WTC11 (cell line): Measurements from ENCODE around the gene RPS3. TPM values are rescaled to one million over a fixed set of nuclear protein-coding genes. Genes with fewer than 3 reads are reported as not detected.

Experiments used
- ATAC-seq: fragments of 200-7000 bp; cut with Tn5 transposase; 2 replicates; pipeline ENCODE4 v1.10.0; 2021; ENCODE audit warnings: mild to moderate bottlenecking, moderate library complexity
- CTCF ChIA-PET: fragments of 300-600 bp; sonication (Branson Sonifier 250); formaldehyde crosslinking; loops from one replicate; lab custom pipeline; 2021; ENCODE audit warnings: antibody characterized with exemption; lab: Charles Lee
- POLR2A ChIA-PET: fragments of 350-600 bp; sonication (Branson Sonifier 250); formaldehyde crosslinking; loops from one replicate; lab custom pipeline; 2021; ENCODE audit warnings: antibody characterized with exemption; lab: Charles Lee
- DNase-seq: peaks from one replicate; pipeline ENCODE4 v3.0.0; 2021; ENCODE audit warnings: low spot score
- H3K27ac Mint-ChIP-seq: 2 replicates; pipeline ENCODE4 v1.8.0; 2021; ENCODE audit warnings: mixed read lengths
- H3K27me3 Mint-ChIP-seq: 2 replicates; pipeline ENCODE4 v1.8.0; 2021; ENCODE audit warnings: low read depth, mild to moderate bottlenecking, moderate library complexity, mixed read lengths
- H3K36me3 Mint-ChIP-seq: 2 replicates; pipeline ENCODE4 v1.8.0; 2021; ENCODE audit warnings: mixed read lengths
- H3K4me1 Mint-ChIP-seq: 2 replicates; pipeline ENCODE4 v1.8.0; 2022; ENCODE audit warnings: mixed read lengths
- H3K4me3 Mint-ChIP-seq: 2 replicates; pipeline ENCODE4 v1.8.0; 2021; ENCODE audit warnings: mild to moderate bottlenecking, moderate library complexity, mixed read lengths
- H3K9me3 Mint-ChIP-seq: 2 replicates; pipeline ENCODE4 v1.8.0; 2021; ENCODE audit warnings: mixed read lengths
- ATF6 ChIP-seq: sonication (generic); formaldehyde crosslinking; IDR thresholded peaks from 2 replicates; pipeline ENCODE4 v1.8.1; 2023; ENCODE audit warnings: mild to moderate bottlenecking, missing genetic modification reagents
- CBFB ChIP-seq: sonication (generic); formaldehyde crosslinking; IDR thresholded peaks from 2 replicates; pipeline ENCODE4 v1.8.1; 2022; ENCODE audit warnings: mild to moderate bottlenecking, low read depth, missing genetic modification reagents
- CREM ChIP-seq: sonication (generic); formaldehyde crosslinking; IDR thresholded peaks from 2 replicates; pipeline ENCODE4 v1.8.1; 2022; ENCODE audit warnings: mild to moderate bottlenecking, missing genetic modification reagents, moderate library complexity
- CTCF ChIP-seq: fragments of 200-600 bp; IDR thresholded peaks from 2 replicates; pipeline ENCODE4 v1.8.0; 2022; ENCODE audit warnings: antibody characterized with exemption
- ELF4 ChIP-seq: sonication (generic); formaldehyde crosslinking; IDR thresholded peaks from 2 replicates; pipeline ENCODE4 v1.8.1; 2022; ENCODE audit warnings: low read depth, mild to moderate bottlenecking, moderate library complexity, missing genetic modification reagents
- ETV6 ChIP-seq: sonication (generic); formaldehyde crosslinking; IDR thresholded peaks from 2 replicates; pipeline ENCODE4 v1.8.1; 2022; ENCODE audit warnings: mild to moderate bottlenecking, missing genetic modification reagents
- FOXP1 ChIP-seq: sonication (generic); formaldehyde crosslinking; IDR thresholded peaks from 2 replicates; pipeline ENCODE4 v1.8.0; 2022; ENCODE audit warnings: missing genetic modification reagents, mild to moderate bottlenecking, moderate library complexity, borderline replicate concordance
- GABPB1 ChIP-seq: sonication (generic); formaldehyde crosslinking; IDR thresholded peaks from 2 replicates; pipeline ENCODE4 v1.8.1; 2023; ENCODE audit warnings: mild to moderate bottlenecking, missing genetic modification reagents
- GTF2I ChIP-seq: fragments of 250-450 bp; sonication (Bioruptor Pico); conservative IDR thresholded peaks from 2 replicates; pipeline ENCODE4 v1.4.0; 2021; ENCODE audit warnings: mild to moderate bottlenecking
- HMGA2 ChIP-seq: fragments of 250-450 bp; sonication (Bioruptor Pico); IDR thresholded peaks from 2 replicates; pipeline ENCODE4 v1.4.0; 2021; ENCODE audit warnings: mild to moderate bottlenecking, moderate library complexity
- IRF1 ChIP-seq: sonication (generic); formaldehyde crosslinking; IDR thresholded peaks from 2 replicates; pipeline ENCODE4 v1.8.0; 2023; ENCODE audit warnings: missing genetic modification reagents
- JAZF1 ChIP-seq: fragments of 250-450 bp; sonication (Bioruptor Pico); IDR thresholded peaks from 2 replicates; pipeline ENCODE4 v1.9.0; 2021; ENCODE audit warnings: moderate library complexity, mild to moderate bottlenecking, inconsistent platforms
- MLX ChIP-seq: sonication (generic); formaldehyde crosslinking; IDR thresholded peaks from 2 replicates; pipeline ENCODE4 v1.8.1; 2023; ENCODE audit warnings: mild to moderate bottlenecking, missing genetic modification reagents, moderate library complexity
- SP1 ChIP-seq: sonication (generic); formaldehyde crosslinking; conservative IDR thresholded peaks from 2 replicates; pipeline ENCODE4 v1.8.1; 2022; ENCODE audit warnings: missing genetic modification reagents
- TCF7 ChIP-seq: sonication (generic); formaldehyde crosslinking; IDR thresholded peaks from 2 replicates; pipeline ENCODE4 v1.8.0; 2022; ENCODE audit warnings: mild to moderate bottlenecking, low read depth, missing genetic modification reagents, moderate library complexity
- TEAD1 ChIP-seq: sonication (generic); formaldehyde crosslinking; IDR thresholded peaks from 2 replicates; pipeline ENCODE4 v1.8.0; 2022; ENCODE audit warnings: mild to moderate bottlenecking, missing genetic modification reagents
- ZNF219 ChIP-seq: sonication (generic); formaldehyde crosslinking; IDR thresholded peaks from 2 replicates; pipeline ENCODE4 v1.8.0; 2023; ENCODE audit warnings: missing genetic modification reagents, mild to moderate bottlenecking, borderline replicate concordance
- ZNF317 ChIP-seq: sonication (generic); formaldehyde crosslinking; IDR thresholded peaks from 2 replicates; pipeline ENCODE4 v1.8.1; 2023; ENCODE audit warnings: low read depth, mild to moderate bottlenecking, moderate library complexity, missing genetic modification reagents, borderline replicate concordance
- ZNF423 ChIP-seq: fragments of 250-450 bp; sonication (Bioruptor Pico); IDR thresholded peaks from 2 replicates; pipeline ENCODE4 v2.1.2; 2022; ENCODE audit warnings: mild to moderate bottlenecking, moderate library complexity
- ZNF425 ChIP-seq: fragments of 250-450 bp; sonication (Bioruptor Pico); conservative IDR thresholded peaks from 2 replicates; pipeline ENCODE4 v1.9.0; 2021; ENCODE audit warnings: mild to moderate bottlenecking
- ZNF671 ChIP-seq: fragments of 250-450 bp; sonication (Bioruptor Pico); IDR thresholded peaks from 2 replicates; pipeline ENCODE4 v1.8.0; 2021; ENCODE audit warnings: mild to moderate bottlenecking
- ZSCAN18 ChIP-seq: fragments of 250-450 bp; sonication (Bioruptor Pico); IDR thresholded peaks from 2 replicates; pipeline ENCODE4 v2.1.2; 2022; ENCODE audit warnings: mild to moderate bottlenecking, moderate library complexity
- total RNA-seq: library from RNA; stranded (reverse); gene quantifications from 3 replicates; pipeline ENCODE4 v1.2.3, GENCODE V29; 2021

Gene RPS3
- total RNA-seq, 1 experiment from 2014 or later = 3,967 TPM

GRCh38 chr11:75384438-75385080 is 14.8 kb upstream of the RPS3 start:
- Mint-ChIP-seq H3K9me3 (no peaks in the 10 kb centered on the region), H3K4me1 (peaks cover 32% of the 10 kb centered on the region), H3K36me3 (no peaks in the 10 kb centered on the region), H3K4me3 (no peak overlapping the region)
- CTCF ChIA-PET = interaction anchor here (0.9 to 7.5 kb wide), 9 partner anchors 12 to 136 kb away, joined by 3 to 89 read pairs (median 6); no protein-coding TSS in a partner anchor
- POLR2A ChIA-PET = interaction anchor here (0.9 kb wide), 1 partner anchor 105 kb away, joined by 3 read pairs; no protein-coding TSS in a partner anchor
- ATAC-seq (peak; percentile 58), DNase-seq (peak; percentile 86)
- TF ChIP-seq IRF1 (CRISPR knock-in tag) (no peak), ZNF425 (CRISPR knock-in tag) (no peak), TEAD1 (CRISPR knock-in tag) (no peak), CTCF (peak; percentile 98), ELF4 (CRISPR knock-in tag) (no peak), CBFB (CRISPR knock-in tag) (no peak), ZNF423 (peak; percentile 61), FOXP1 (CRISPR knock-in tag) (0 out of 2 replicates have a peak, but pooled peaks have one; percentile 17), GABPB1 (CRISPR knock-in tag) (no peak), SP1 (CRISPR knock-in tag) (0 out of 2 replicates have a peak, but pooled peaks have one; percentile 4), ETV6 (CRISPR knock-in tag) (peak; percentile 69; the same call in 1 of the 2 replicates), ATF6 (CRISPR knock-in tag) (no peak), MLX (no peak), ZNF219 (CRISPR knock-in tag) (no peak), HMGA2 (CRISPR knock-in tag) (no peak), ZNF671 (CRISPR knock-in tag) (no peak)
- TF ChIP-seq, all 79 proteins: peak for 5
- Mint-ChIP-seq H3K27ac (no peak overlapping the region), H3K27me3 (peaks cover 2% of the 10 kb centered on the region; the same call in 1 of the 2 replicates)

- Mint-ChIP-seq H3K27ac (peak overlapping the region; percentile 27; the same call in 1 of the 2 replicates), H3K36me3 (no peaks in the 10 kb centered on the region), H3K4me1 (peaks cover 26% of the 10 kb centered on the region), H3K4me3 (no peak overlapping the region), H3K9me3 (no peaks in the 10 kb centered on the region), H3K27me3 (peaks cover 2% of the 10 kb centered on the region; the same call in 1 of the 2 replicates)
- ATAC-seq = peak; percentile 23
- ChIA-PET POLR2A (interaction anchor here (0.7 kb wide), 1 partner anchor 113 kb away, joined by 5 read pairs; no protein-coding TSS in a partner anchor), CTCF (interaction anchor here (0.7 to 7.5 kb wide), 10 partner anchors 12 to 145 kb away, joined by 3 to 89 read pairs (median 9); no protein-coding TSS in a partner anchor)
- DNase-seq = no peak
- no peak for TF ChIP-seq ZNF317
- TF ChIP-seq TCF7 = no peak
- no peak for TF ChIP-seq JAZF1
- no peak for TF ChIP-seq ZSCAN18 (CRISPR knock-in tag)
- TF ChIP-seq GTF2I = no peak
- TF ChIP-seq CREM (CRISPR knock-in tag) = no peak
These were observed 12.2 kb upstream of the RPS3 start for GRCh38 chr11:75386942-75387630.
